HG03460 (cell line): ENCODE results near the gene ARPC1A.
"Not testable (repeated sequence)": the region's sequence is repeated elsewhere in the genome, so short reads cannot be mapped to it uniquely, and the experiment has no call there.

Experiments
- ATAC-seq: cut with Tn5 transposase; IDR thresholded peaks from one replicate; pipeline ENCODE4 v1.9.1; 2021; ENCODE audit not compliant: unreplicated experiment

The ARPC1A gene

DNA sequence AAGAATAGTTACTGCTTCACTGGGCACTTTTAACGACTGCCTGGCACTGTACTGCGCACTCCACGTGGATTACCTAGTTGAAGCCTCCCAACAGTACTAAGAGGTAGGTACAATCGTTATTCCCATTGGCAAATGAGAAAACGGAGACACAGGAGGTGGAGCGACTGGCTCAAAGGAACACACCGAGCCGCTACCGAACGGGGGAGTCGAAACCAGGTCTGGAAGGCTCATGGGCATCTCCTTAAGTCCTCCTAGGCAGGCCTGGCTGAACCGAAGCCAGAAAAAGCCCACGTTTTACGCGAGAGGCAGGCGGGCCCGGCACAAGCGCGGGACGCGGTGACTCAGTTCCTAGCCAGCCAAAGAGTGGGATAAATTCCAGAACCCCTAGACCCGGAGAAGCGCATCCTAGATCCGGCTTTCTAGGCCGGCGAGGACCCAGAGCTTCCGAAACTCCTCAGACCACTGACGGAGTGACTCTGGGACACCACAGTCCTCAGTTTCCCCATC is 82.2 kb downstream of the ARPC1A start:
- ATAC-seq, result no peak

- peak; percentile 71 for ATAC-seq
Measured at GRCh38 chr7:99408379-99409191, 82.9 kb downstream of the ARPC1A start, which contains the start of the genes BUD31 and PDAP1. BUD31 (plus strand) TSS chr7:99408969; CDS start chr7:99411093, 2,124 bp downstream. PDAP1 (minus strand) TSS chr7:99408597; CDS start chr7:99408548, 49 bp downstream.

DNA sequence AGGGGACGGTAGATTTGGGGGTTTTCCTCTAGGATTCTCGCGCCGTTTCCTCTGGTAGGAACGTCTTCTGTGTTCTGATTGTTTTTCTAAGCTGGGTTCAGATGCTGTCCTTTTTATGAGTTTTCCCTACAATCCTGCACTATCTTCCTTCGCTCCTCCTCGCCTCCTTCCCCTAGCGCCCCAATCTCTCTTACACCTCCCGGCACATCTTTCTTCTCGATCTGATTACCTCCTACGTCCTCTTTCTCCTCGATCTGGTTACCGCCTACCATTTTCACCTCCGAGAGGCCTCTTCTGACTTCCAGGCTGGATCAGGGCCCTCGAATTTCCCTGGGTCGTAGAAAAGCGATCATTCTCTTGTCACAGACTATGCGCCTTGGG is 83.5 kb downstream of the ARPC1A start:
- ATAC-seq, result no peak

DNA sequence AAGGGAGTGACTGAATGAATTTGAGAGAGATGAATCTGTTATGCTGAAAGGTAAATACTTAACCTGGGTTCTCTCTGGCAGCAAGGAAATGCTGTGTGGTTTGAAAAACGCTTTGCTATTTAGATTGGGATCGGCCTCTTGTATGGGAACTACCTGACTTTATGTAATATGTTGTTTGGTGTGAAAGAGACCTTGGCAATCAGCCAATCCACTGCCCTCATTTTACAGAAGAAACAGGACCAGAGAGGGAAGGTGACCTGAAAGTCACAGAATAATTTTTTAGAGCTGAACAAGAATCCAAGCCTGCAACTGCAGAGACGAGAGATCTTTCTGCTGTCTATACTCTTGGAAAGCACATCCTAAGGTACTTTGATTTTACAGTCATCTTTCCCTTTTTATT is 84.1 kb downstream of the ARPC1A start:
- no peak for ATAC-seq

GRCh38 chr7:99410635-99411034 is 84.9 kb downstream of the ARPC1A start:
- no peak for ATAC-seq

DNA sequence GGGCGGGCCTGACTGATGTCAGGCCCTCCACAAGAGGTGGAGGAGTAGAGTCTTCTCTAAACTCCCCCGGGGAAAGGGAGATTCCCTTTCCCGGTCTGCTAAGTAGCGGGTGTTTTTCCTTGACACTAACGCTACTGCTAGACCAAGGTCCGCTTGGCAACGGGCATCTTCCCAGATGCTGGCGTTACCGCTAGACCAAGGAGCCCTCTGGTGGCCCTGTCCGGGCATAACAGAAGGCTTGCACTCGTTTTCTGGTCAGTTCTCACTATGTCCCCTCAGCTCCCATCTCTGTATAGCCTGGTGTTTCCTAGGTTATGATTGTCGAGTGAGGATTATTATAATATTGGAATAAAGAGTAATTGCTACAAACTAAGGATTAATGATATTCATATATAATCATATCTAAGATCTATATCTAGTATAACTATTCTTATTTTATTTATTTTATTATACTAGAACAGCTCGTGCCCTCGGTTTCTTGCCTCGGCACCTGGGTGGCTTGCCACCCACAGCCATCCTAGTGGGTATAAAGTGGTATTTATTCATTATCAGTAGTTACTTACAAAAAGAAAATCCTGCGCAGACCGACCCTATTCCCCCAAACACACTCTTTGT is 89.9 kb downstream of the ARPC1A start:
- not testable (repeated sequence) for ATAC-seq
